Measurements from ENCODE around the gene TMEM120B.
"Not testable (repeated sequence)": the region's sequence is repeated elsewhere in the genome, so short reads cannot be mapped to it uniquely, and the experiment has no call there.

The TMEM120B gene

GRCh38 chr12:121697093-121697698, 15.4 kb upstream of the TMEM120B start:
- DNase-seq (ENCODE audit: low read depth, low spot score), result no peak
- Histone ChIP-seq H3K4me1 (ENCODE audit: insufficient read depth, insufficient read length) (no peaks in the 10 kb centered on the region), H3K36me3 (ENCODE audit: insufficient read depth, insufficient read length, low read length) (no peaks in the 10 kb centered on the region), H3K9ac (ENCODE audit: insufficient read length, low read depth) (no peak overlapping the region), H3K9me3 (ENCODE audit: insufficient read depth, low read length) (no peaks in the 10 kb centered on the region), H3K27me3 (ENCODE audit: insufficient read depth, insufficient read length) (no peaks in the 10 kb centered on the region), H3K4me3 (ENCODE audit: insufficient read length, low read depth) (no peak overlapping the region)
- no peak for TF ChIP-seq YY1 (IDR thresholded peaks at IDR 0.05; ENCODE audit: insufficient read depth, insufficient read length)
- TF ChIP-seq ZNF274 (IDR thresholded peaks at IDR 0.05; ENCODE audit: low read depth, low read length), result no peak
- TF ChIP-seq SUZ12 (IDR thresholded peaks at IDR 0.05; ENCODE audit: extremely low read depth, insufficient read depth, insufficient read length), result no peak

GRCh38 chr12:121697861-121698260, 14.7 kb upstream of the TMEM120B start:
- not testable (repeated sequence) for H3K9ac ChIP-seq (ENCODE audit: insufficient read length, low read depth); H3K4me3 ChIP-seq (ENCODE audit: insufficient read length, low read depth); H3K36me3 ChIP-seq (ENCODE audit: insufficient read depth, insufficient read length, low read length); H3K27me3 ChIP-seq (ENCODE audit: insufficient read depth, insufficient read length); DNase-seq (ENCODE audit: low read depth, low spot score); H3K4me1 ChIP-seq (ENCODE audit: insufficient read depth, insufficient read length); H3K9me3 ChIP-seq (ENCODE audit: insufficient read depth, low read length)

- TF ChIP-seq YY1 (IDR thresholded peaks at IDR 0.05; ENCODE audit: insufficient read depth, insufficient read length), result no peak
- TF ChIP-seq ZNF274 (IDR thresholded peaks at IDR 0.05; ENCODE audit: low read depth, low read length), result no peak
- H3K36me3 ChIP-seq (ENCODE audit: insufficient read depth, insufficient read length, low read length), result no peaks in the 10 kb centered on the region
- no peak overlapping the region for H3K4me3 ChIP-seq (ENCODE audit: insufficient read length, low read depth)
- no peaks in the 10 kb centered on the region for H3K4me1 ChIP-seq (ENCODE audit: insufficient read depth, insufficient read length)
- DNase-seq (ENCODE audit: low read depth, low spot score), result no peak
- no peak overlapping the region for H3K9ac ChIP-seq (ENCODE audit: insufficient read length, low read depth)
- H3K27me3 ChIP-seq (ENCODE audit: insufficient read depth, insufficient read length), result no peaks in the 10 kb centered on the region
- H3K9me3 ChIP-seq (ENCODE audit: insufficient read depth, low read length), result no peaks in the 10 kb centered on the region
These were observed 10.8 kb upstream of the TMEM120B start for GRCh38 chr12:121701667-121702277.

- H3K9me3 ChIP-seq (ENCODE audit: insufficient read depth, low read length), result no peaks in the 10 kb centered on the region
- no peaks in the 10 kb centered on the region for H3K4me1 ChIP-seq (ENCODE audit: insufficient read depth, insufficient read length)
- H3K36me3 ChIP-seq (ENCODE audit: insufficient read depth, insufficient read length, low read length), result no peaks in the 10 kb centered on the region
- no peak overlapping the region for H3K9ac ChIP-seq (ENCODE audit: insufficient read length, low read depth)
- H3K27me3 ChIP-seq (ENCODE audit: insufficient read depth, insufficient read length), result no peaks in the 10 kb centered on the region
- TF ChIP-seq YY1 (IDR thresholded peaks at IDR 0.05; ENCODE audit: insufficient read depth, insufficient read length) (no peak), SUZ12 (IDR thresholded peaks at IDR 0.05; ENCODE audit: extremely low read depth, insufficient read depth, insufficient read length) (no peak), ZNF274 (IDR thresholded peaks at IDR 0.05; ENCODE audit: low read depth, low read length) (no peak)
- H3K4me3 ChIP-seq (ENCODE audit: insufficient read length, low read depth), result no peak overlapping the region
- no peak for DNase-seq (ENCODE audit: low read depth, low spot score)
These were observed 9.6 kb upstream of the TMEM120B start for GRCh38 chr12:121702944-121703343.

GRCh38 chr12:121705514-121705913, 7.0 kb upstream of the TMEM120B start:
- TF ChIP-seq ZNF274 (IDR thresholded peaks at IDR 0.05; ENCODE audit: low read depth, low read length) (no peak), SUZ12 (IDR thresholded peaks at IDR 0.05; ENCODE audit: extremely low read depth, insufficient read depth, insufficient read length) (no peak), YY1 (IDR thresholded peaks at IDR 0.05; ENCODE audit: insufficient read depth, insufficient read length) (no peak)
- Histone ChIP-seq H3K9ac (ENCODE audit: insufficient read length, low read depth) (no peak overlapping the region), H3K27me3 (ENCODE audit: insufficient read depth, insufficient read length) (no peaks in the 10 kb centered on the region), H3K4me3 (ENCODE audit: insufficient read length, low read depth) (no peak overlapping the region), H3K36me3 (ENCODE audit: insufficient read depth, insufficient read length, low read length) (no peaks in the 10 kb centered on the region), H3K4me1 (ENCODE audit: insufficient read depth, insufficient read length) (no peaks in the 10 kb centered on the region), H3K9me3 (ENCODE audit: insufficient read depth, low read length) (no peaks in the 10 kb centered on the region)
- no peak for DNase-seq (ENCODE audit: low read depth, low spot score)

- Histone ChIP-seq H3K9ac (ENCODE audit: insufficient read length, low read depth) (no peak overlapping the region), H3K27me3 (ENCODE audit: insufficient read depth, insufficient read length) (no peaks in the 10 kb centered on the region), H3K4me1 (ENCODE audit: insufficient read depth, insufficient read length) (peaks cover 3% of the 10 kb centered on the region), H3K4me3 (ENCODE audit: insufficient read length, low read depth) (no peak overlapping the region), H3K36me3 (ENCODE audit: insufficient read depth, insufficient read length, low read length) (no peaks in the 10 kb centered on the region), H3K9me3 (ENCODE audit: insufficient read depth, low read length) (no peaks in the 10 kb centered on the region)
- TF ChIP-seq YY1 (IDR thresholded peaks at IDR 0.05; ENCODE audit: insufficient read depth, insufficient read length), result no peak
- TF ChIP-seq SUZ12 (IDR thresholded peaks at IDR 0.05; ENCODE audit: extremely low read depth, insufficient read depth, insufficient read length), result no peak
- TF ChIP-seq ZNF274 (IDR thresholded peaks at IDR 0.05; ENCODE audit: low read depth, low read length), result no peak
- no peak for DNase-seq (ENCODE audit: low read depth, low spot score)
These were observed 4.1 kb upstream of the TMEM120B start for GRCh38 chr12:121708313-121709063.

GRCh38 chr12:121709064-121709424, 3.5 kb upstream of the TMEM120B start:
- not testable (repeated sequence) for H3K4me1 ChIP-seq (ENCODE audit: insufficient read depth, insufficient read length); H3K27me3 ChIP-seq (ENCODE audit: insufficient read depth, insufficient read length); DNase-seq (ENCODE audit: low read depth, low spot score); H3K9ac ChIP-seq (ENCODE audit: insufficient read length, low read depth); H3K9me3 ChIP-seq (ENCODE audit: insufficient read depth, low read length); H3K4me3 ChIP-seq (ENCODE audit: insufficient read length, low read depth); H3K36me3 ChIP-seq (ENCODE audit: insufficient read depth, insufficient read length, low read length)

Measured in NT2/D1 (cell line).